Liver (tissue), 3 donors: ENCODE measurements around the gene PACS1.

Experiments used
- CTCF ChIP-seq: fragments of 150-350 bp; IDR thresholded peaks from 2 replicates; pipeline ENCODE4 v1.5.1; 2017; ENCODE audit warnings: improper control_type of control experiment, low read depth, low read length; ENCODE audit not compliant: missing input control
- EGR1 ChIP-seq, 2 donors: IDR thresholded peaks; 2 replicates each; pipeline ENCODE4 v1.6.1; 2016 to 2018; ENCODE audit warnings: antibody characterized with exemption in 2 of 2, low read depth in 2 of 2
- MAX ChIP-seq: IDR thresholded peaks from 2 replicates; pipeline ENCODE4 v1.6.1; 2016; ENCODE audit warnings: antibody characterized with exemption
- RAD21 ChIP-seq, 2 donors: IDR thresholded peaks; 2 replicates each; pipeline ENCODE4 v1.6.1; 2016; ENCODE audit warnings: antibody characterized with exemption in 2 of 2, mild to moderate bottlenecking in 2 of 2
- RXRA ChIP-seq, 2 donors: IDR thresholded peaks; 2 replicates each; pipeline ENCODE4 v1.6.1; 2017 to 2018; ENCODE audit warnings: antibody characterized with exemption in 2 of 2, mild to moderate bottlenecking in 1 of 2
- SP1 ChIP-seq: IDR thresholded peaks from 2 replicates; pipeline ENCODE4 v1.6.1; 2018; ENCODE audit warnings: antibody characterized with exemption, mild to moderate bottlenecking
- YY1 ChIP-seq: IDR thresholded peaks from 2 replicates; pipeline ENCODE4 v1.6.1; 2016; ENCODE audit warnings: antibody characterized with exemption, mild to moderate bottlenecking
- ZBTB33 ChIP-seq: IDR thresholded peaks from 2 replicates; pipeline ENCODE4 v1.6.1; 2016; ENCODE audit warnings: antibody characterized with exemption
- donor health status: healthy.
- donor health status: healthy.

GRCh38 chr11:66263785-66264184, 193.7 kb downstream of the PACS1 start:
- TF ChIP-seq MAX (no peak), YY1 (no peak), SP1 (no peak), RXRA (IDR thresholded peaks at IDR 0.05) (no peak), CTCF (no peak), ZBTB33 (no peak), RAD21 (IDR thresholded peaks at IDR 0.05) (no peak), EGR1 (IDR thresholded peaks at IDR 0.05; ENCODE audit: low read depth in 2 of 2) (no peak)
